GM19193 (cell line): ENCODE data around the gene KCNJ4.

Source experiments
- POLR2A ChIP-seq: IDR thresholded peaks from 4 replicates; pipeline ENCODE4 v1.6.1; 2011; ENCODE audit not compliant: insufficient read depth, insufficient read length; ENCODE audit errors: extremely low read depth

KCNJ4 gene

GRCh38 chr22:38461414-38462081 lies 6.5 kb upstream of the KCNJ4 start:
- no peak for TF ChIP-seq POLR2A

GRCh38 chr22:38461057-38461413 lies 6.0 kb upstream of the KCNJ4 start:
- TF ChIP-seq POLR2A = no peak

DNA sequence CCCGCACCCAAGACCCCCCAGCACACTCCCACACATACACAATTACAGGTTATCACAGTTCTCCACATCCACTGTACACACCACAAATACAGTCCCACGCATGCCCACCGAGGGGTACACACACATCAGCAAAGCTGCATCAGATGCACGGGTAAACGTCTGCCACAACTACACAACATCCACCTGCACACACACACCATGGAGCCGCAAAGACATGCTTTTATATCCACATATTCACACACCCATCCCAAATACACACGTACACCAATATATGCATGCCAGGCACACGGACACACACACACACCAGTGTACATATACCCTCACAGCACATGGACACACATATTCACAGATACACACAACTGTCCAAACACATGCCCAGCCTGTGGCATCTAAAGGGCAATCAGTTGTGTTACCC lies 5.4 kb upstream of the KCNJ4 start:
- no peak for TF ChIP-seq POLR2A

DNA sequence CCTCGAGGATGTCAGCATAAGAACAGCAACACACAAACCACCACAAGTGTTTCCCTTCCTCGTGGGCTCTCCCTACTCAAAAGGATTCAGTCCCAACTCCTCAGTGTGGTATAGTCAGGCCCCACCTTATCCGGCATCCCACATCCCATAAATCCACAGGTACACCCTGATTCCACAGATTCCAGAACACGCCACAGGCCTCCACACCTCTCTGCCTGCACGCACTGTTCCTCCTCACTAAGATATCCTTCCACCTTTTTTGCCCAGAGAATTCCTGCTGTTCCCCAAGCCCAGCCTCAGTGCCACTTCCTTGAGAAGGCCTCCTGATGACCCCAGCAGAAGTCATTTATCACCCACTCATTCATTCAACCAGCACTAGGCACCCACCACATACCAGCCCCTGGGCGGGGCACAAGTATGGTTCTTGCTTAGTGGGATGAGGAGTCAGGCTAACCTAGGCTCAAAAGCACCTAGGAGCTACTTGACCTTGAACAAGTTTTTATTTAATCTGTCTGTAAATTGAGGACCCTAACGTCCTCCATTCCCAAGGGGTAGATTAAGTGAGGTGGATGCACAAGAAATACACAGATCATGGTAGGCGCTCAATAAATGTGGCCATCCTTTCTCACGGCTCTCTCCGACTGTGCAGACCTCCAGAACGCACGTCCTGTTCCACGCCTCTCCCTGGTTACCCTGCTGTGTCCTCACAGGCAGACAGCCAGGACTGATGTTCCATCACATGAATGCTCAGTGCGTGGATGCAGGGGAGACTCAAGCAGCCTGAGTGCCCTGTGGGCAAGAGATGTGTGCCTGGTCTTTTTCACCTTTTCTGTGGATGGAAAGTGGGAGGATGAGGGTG lies 2.1 kb upstream of the KCNJ4 start:
- no peak for TF ChIP-seq POLR2A

GRCh38 chr22:38456272-38456835 lies 1.4 kb upstream of the KCNJ4 start:
- TF ChIP-seq POLR2A = no peak

DNA sequence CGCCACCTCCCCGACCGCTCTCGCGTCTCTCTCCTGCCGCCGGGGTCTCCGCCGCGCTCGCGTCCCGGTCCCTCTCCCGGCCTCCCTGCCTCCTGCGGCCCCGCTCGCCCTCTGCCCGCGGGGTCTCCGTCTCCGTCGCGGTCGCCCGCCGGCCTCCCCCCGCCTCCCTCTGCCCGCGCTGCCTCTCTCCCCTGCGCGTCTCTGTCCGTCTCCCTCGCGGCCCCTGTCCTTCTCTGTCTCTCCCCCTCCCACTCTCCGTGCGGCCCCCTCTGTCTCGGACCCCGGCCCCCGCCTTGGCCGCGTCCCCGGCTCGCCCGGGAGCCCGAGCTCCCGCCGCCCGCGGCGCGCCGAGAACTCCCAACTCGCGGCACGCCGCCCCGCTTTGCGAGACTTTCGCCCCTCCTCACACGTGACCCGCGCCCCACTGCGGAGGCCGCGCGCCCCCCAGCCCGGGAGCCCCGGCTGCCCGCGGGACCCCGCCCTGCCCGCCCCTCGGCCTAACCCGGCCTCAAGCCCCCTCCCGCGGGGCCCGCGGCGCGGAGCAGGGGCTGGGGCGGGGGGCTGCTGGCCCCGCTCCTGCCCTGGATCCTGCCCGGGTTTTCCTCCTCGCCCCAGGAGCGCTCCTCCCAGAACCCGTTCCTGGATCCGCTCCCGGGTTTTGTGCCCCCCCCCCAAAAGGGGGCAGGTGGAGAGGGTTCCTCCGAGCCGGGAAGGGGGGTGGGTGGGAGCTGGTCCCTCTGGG lies 702 bp upstream of the KCNJ4 start:
- no peak for TF ChIP-seq POLR2A

- TF ChIP-seq POLR2A = no peak
Measured at GRCh38 chr22:38454353-38455075, 485 bp downstream of the KCNJ4 start.

DNA sequence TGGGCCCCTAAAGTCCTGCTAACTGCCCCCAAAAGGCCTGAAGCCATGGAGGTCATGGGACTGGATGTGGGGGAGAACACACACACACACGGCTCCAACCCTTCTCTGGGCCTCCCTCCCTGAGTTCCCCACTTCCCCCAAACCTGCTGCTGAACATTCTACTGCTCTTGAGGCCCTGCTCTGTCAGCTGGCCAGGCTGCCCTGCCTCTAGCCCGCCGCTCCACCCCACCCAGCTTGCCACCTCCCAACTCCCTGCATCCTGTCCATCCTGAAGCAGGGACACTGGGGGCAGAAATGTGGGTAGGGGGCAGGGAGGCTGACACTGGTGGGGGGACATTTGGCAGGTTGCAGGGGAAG lies 1.0 kb downstream of the KCNJ4 start:
- TF ChIP-seq POLR2A = no peak

- no peak for TF ChIP-seq POLR2A
Measured at GRCh38 chr22:38453066-38453672, 1.8 kb downstream of the KCNJ4 start.

GRCh38 chr22:38452373-38453065 lies 2.5 kb downstream of the KCNJ4 start:
- no peak for TF ChIP-seq POLR2A

- TF ChIP-seq POLR2A = no peak
Measured at GRCh38 chr22:38451864-38452263, 3.1 kb downstream of the KCNJ4 start.

DNA sequence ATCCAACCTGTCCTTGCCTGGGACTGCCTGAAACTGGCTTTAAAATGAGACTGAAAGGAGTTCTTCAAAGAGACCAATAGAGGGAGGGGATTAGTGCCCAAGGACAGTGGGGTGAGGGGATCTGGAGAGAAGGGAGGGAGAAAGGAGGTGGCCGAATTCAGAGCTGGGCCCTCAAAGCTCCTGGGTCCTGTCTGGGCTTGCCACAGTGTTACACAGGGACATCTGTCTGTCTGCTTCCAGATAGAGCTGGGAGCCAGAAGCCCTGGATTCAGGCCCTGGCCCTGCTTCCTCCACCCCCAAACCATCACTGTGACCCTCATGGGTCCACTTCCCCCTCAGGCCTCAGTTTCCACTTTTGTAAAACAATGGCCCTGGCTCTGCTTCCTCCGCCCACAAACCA lies 3.6 kb downstream of the KCNJ4 start:
- TF ChIP-seq POLR2A = no peak

GRCh38 chr22:38450234-38450797 lies 4.7 kb downstream of the KCNJ4 start:
- TF ChIP-seq POLR2A = no peak
